ENCODE data around the gene PXYLP1.
"Not testable (repeated sequence)": the region's sequence is repeated elsewhere in the genome, so short reads cannot be mapped to it uniquely, and the experiment has no call there.

DNA sequence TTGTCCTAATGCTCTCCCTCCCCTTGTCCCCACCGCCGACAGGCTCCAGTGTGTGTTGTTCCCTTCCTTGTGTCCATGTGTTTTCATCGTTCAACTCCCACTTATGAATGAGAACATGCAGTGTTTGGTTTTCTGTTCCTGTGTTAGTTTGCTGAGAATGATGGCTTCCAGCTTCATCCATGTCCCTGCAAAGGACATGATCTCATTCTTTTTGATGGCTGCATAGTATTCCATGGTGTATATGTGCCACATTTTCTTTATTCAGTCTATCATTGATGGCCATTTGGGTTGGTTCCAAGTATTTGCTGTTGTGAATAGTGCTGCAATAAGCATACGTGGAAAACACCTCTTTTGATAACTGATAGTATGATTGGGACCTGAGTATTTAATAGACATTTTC is 82.8 kb downstream of the PXYLP1 start:
- TF ChIP-seq, protein P1, sequence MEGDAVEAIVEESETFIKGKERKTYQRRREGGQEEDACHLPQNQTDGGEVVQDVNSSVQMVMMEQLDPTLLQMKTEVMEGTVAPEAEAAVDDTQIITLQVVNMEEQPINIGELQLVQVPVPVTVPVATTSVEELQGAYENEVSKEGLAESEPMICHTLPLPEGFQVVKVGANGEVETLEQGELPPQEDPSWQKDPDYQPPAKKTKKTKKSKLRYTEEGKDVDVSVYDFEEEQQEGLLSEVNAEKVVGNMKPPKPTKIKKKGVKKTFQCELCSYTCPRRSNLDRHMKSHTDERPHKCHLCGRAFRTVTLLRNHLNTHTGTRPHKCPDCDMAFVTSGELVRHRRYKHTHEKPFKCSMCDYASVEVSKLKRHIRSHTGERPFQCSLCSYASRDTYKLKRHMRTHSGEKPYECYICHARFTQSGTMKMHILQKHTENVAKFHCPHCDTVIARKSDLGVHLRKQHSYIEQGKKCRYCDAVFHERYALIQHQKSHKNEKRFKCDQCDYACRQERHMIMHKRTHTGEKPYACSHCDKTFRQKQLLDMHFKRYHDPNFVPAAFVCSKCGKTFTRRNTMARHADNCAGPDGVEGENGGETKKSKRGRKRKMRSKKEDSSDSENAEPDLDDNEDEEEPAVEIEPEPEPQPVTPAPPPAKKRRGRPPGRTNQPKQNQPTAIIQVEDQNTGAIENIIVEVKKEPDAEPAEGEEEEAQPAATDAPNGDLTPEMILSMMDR (IDR thresholded peaks at IDR 0.05), result not testable (repeated sequence)
- not testable (repeated sequence) for TF ChIP-seq POLR2A, POLR2AphosphoS5 (IDR thresholded peaks at IDR 0.05)

Data from prostate gland (tissue), 2 donors.